Chondrocyte (in vitro differentiated cells): ENCODE data around the gene APH1B. TPM values are rescaled to one million over a fixed set of nuclear protein-coding genes. Genes with fewer than 3 reads are reported as not detected.
A peak's percentile ranks its signal among the peaks of the same experiment; 100 is the strongest.

ENCODE experiments used
- DNase-seq: peaks from one replicate; pipeline ENCODE4 v3.0.0; 2021; ENCODE audit warnings: mixed read lengths, low spot score
- H3K27ac Mint-ChIP-seq: one replicate; pipeline ENCODE4 v1.8.0; 2021; ENCODE audit warnings: mild to moderate bottlenecking, moderate library complexity, mixed read lengths; ENCODE audit not compliant: unreplicated experiment
- H3K27me3 Mint-ChIP-seq: 2 replicates; pipeline ENCODE4 v1.8.0; 2021; ENCODE audit warnings: low read depth, mixed read lengths
- H3K36me3 Mint-ChIP-seq: 2 replicates; pipeline ENCODE4 v1.8.0; 2021; ENCODE audit warnings: low read depth, mixed read lengths
- H3K4me1 Mint-ChIP-seq: 2 replicates; pipeline ENCODE4 v1.8.0; 2021; ENCODE audit warnings: low read depth, mild to moderate bottlenecking, mixed read lengths
- H3K4me3 Mint-ChIP-seq: one replicate; pipeline ENCODE4 v1.8.0; 2021; ENCODE audit warnings: mild to moderate bottlenecking, moderate library complexity, mixed read lengths; ENCODE audit not compliant: unreplicated experiment
- H3K9me3 Mint-ChIP-seq: 2 replicates; pipeline ENCODE4 v1.8.0; 2021; ENCODE audit warnings: low read depth, mixed read lengths
- CTCF ChIP-seq: fragments of 200-600 bp; sonication (generic); IDR thresholded peaks from 2 replicates; pipeline ENCODE4 v1.5.0; 2021; ENCODE audit warnings: antibody characterized with exemption, mild to moderate bottlenecking, moderate library complexity
- total RNA-seq: library from RNA; stranded (reverse); gene quantifications from 3 replicates; pipeline ENCODE4 v1.2.1, GENCODE V29; 2021

APH1B gene
- total RNA-seq, 1 donor from 2014 or later, result 20.1 TPM

GRCh38 chr15:63260791-63261190, 16.6 kb upstream of the APH1B start:
- no peak for TF ChIP-seq CTCF
- Mint-ChIP-seq H3K27me3 (no peaks in the 10 kb centered on the region), H3K4me3 (no peak overlapping the region), H3K9me3 (no peaks in the 10 kb centered on the region), H3K36me3 (peaks cover 19% of the 10 kb centered on the region), H3K27ac (no peak overlapping the region), H3K4me1 (peaks cover 21% of the 10 kb centered on the region)
- DNase-seq, result no peak

- no peak for TF ChIP-seq CTCF
- peaks cover 16% of the 10 kb centered on the region for H3K4me1 Mint-ChIP-seq
- no peak overlapping the region for H3K4me3 Mint-ChIP-seq
- no peak overlapping the region for H3K27ac Mint-ChIP-seq
- peaks cover 19% of the 10 kb centered on the region for H3K36me3 Mint-ChIP-seq
- H3K9me3 Mint-ChIP-seq, result no peaks in the 10 kb centered on the region
- DNase-seq, result no peak
- no peaks in the 10 kb centered on the region for H3K27me3 Mint-ChIP-seq
These were observed 16.1 kb upstream of the APH1B start for GRCh38 chr15:63261311-63261710.

GRCh38 chr15:63263519-63263918, 13.9 kb upstream of the APH1B start:
- H3K27ac Mint-ChIP-seq, result no peak overlapping the region
- DNase-seq, result no peak
- no peaks in the 10 kb centered on the region for H3K9me3 Mint-ChIP-seq
- H3K4me1 Mint-ChIP-seq, result peaks cover 11% of the 10 kb centered on the region
- H3K27me3 Mint-ChIP-seq, result no peaks in the 10 kb centered on the region
- no peak for TF ChIP-seq CTCF
- H3K4me3 Mint-ChIP-seq, result no peak overlapping the region
- peaks cover 16% of the 10 kb centered on the region for H3K36me3 Mint-ChIP-seq

GRCh38 chr15:63264688-63265293, 12.6 kb upstream of the APH1B start:
- H3K9me3 Mint-ChIP-seq, result no peaks in the 10 kb centered on the region

GRCh38 chr15:63274427-63274826, 3.0 kb upstream of the APH1B start:
- Mint-ChIP-seq H3K4me3 (no peak overlapping the region), H3K27ac (no peak overlapping the region)
- no peak for TF ChIP-seq CTCF

More at GRCh38 chr15:63264688-63265293, 12.6 kb upstream of the APH1B start:
- no peak for DNase-seq
- Mint-ChIP-seq H3K4me3 (no peak overlapping the region), H3K27me3 (no peaks in the 10 kb centered on the region), H3K4me1 (peaks cover 11% of the 10 kb centered on the region), H3K27ac (peak overlapping the region; percentile 13), H3K36me3 (peaks cover 23% of the 10 kb centered on the region)
- no peak for TF ChIP-seq CTCF

More at GRCh38 chr15:63274427-63274826, 3.0 kb upstream of the APH1B start:
- no peaks in the 10 kb centered on the region for H3K27me3 Mint-ChIP-seq
- H3K4me1 Mint-ChIP-seq, result peaks cover 28% of the 10 kb centered on the region
- no peaks in the 10 kb centered on the region for H3K9me3 Mint-ChIP-seq
- no peak for DNase-seq
- peaks cover 3% of the 10 kb centered on the region for H3K36me3 Mint-ChIP-seq
